Liver (tissue), 3 donors: ENCODE data around the gene PDZD2.

Experiments
- CTCF ChIP-seq: fragments of 150-350 bp; IDR thresholded peaks from 2 replicates; pipeline ENCODE4 v1.5.1; 2017; ENCODE audit warnings: improper control_type of control experiment, low read depth, low read length; ENCODE audit not compliant: missing input control
- EGR1 ChIP-seq, 2 donors: IDR thresholded peaks; 2 replicates each; pipeline ENCODE4 v1.6.1; 2016 to 2018; ENCODE audit warnings: antibody characterized with exemption in 2 of 2, low read depth in 2 of 2
- RAD21 ChIP-seq, 2 donors: IDR thresholded peaks; 2 replicates each; pipeline ENCODE4 v1.6.1; 2016; ENCODE audit warnings: antibody characterized with exemption in 2 of 2, mild to moderate bottlenecking in 2 of 2
- SP1 ChIP-seq: IDR thresholded peaks from 2 replicates; pipeline ENCODE4 v1.6.1; 2018; ENCODE audit warnings: antibody characterized with exemption, mild to moderate bottlenecking
- donor health status: healthy.
- donor health status: healthy.

GRCh38 chr5:32047056-32047455 is 408.1 kb downstream of the PDZD2 start:
- TF ChIP-seq CTCF (no peak), RAD21 (IDR thresholded peaks at IDR 0.05) (no peak), SP1 (no peak), EGR1 (IDR thresholded peaks at IDR 0.05; ENCODE audit: low read depth in 2 of 2) (no peak)
